Esophagus squamous epithelium (tissue), 4 donors: ENCODE results near the gene CLEC17A.

ENCODE experiments used
- POLR2A ChIP-seq, 4 donors: fragments of 450-650 bp; IDR thresholded peaks; one replicate each; pipeline ENCODE4 v1.6.1; 2017; ENCODE audit warnings: antibody characterized with exemption in 4 of 4, mild to moderate bottlenecking in 4 of 4, moderate library complexity in 3 of 4
- TF ChIP-seq, protein P1 (sequence below), 6 experiments: fragments of 450-650 bp in 4 of 6; fragments of 200-600 bp in 2 of 6; sonication (generic) in 2 of 6; IDR thresholded peaks; one replicate each; pipeline ENCODE4 v1.5.1; 2016 to 2019; ENCODE audit warnings: antibody characterized with exemption in 6 of 6, mild to moderate bottlenecking in 4 of 6, moderate library complexity in 4 of 6

DNA sequence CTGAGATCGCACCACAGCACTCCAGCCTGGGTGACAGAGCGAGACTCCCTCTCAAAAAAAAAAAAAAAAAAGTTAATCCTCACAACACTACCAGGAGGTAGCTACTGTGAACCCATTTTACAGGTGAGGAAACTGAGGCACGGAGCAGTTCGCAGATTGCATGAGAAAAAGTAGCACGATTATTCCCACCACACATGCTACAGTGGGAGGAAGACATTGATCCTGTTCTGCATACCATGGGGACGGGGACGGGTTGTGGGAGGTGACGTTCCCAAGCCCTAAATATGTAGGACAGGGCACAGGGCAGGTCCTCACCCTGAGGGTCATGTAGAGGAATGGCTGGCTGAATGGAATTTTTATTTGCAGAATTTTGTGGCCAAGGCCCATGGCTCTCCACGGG lies 23.7 kb downstream of the CLEC17A start:
- TF ChIP-seq POLR2A (IDR thresholded peaks at IDR 0.05) = no peak
- TF ChIP-seq, protein P1, sequence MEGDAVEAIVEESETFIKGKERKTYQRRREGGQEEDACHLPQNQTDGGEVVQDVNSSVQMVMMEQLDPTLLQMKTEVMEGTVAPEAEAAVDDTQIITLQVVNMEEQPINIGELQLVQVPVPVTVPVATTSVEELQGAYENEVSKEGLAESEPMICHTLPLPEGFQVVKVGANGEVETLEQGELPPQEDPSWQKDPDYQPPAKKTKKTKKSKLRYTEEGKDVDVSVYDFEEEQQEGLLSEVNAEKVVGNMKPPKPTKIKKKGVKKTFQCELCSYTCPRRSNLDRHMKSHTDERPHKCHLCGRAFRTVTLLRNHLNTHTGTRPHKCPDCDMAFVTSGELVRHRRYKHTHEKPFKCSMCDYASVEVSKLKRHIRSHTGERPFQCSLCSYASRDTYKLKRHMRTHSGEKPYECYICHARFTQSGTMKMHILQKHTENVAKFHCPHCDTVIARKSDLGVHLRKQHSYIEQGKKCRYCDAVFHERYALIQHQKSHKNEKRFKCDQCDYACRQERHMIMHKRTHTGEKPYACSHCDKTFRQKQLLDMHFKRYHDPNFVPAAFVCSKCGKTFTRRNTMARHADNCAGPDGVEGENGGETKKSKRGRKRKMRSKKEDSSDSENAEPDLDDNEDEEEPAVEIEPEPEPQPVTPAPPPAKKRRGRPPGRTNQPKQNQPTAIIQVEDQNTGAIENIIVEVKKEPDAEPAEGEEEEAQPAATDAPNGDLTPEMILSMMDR (IDR thresholded peaks at IDR 0.05) = no peak
